GM18526 (cell line): Measurements from ENCODE around the gene SUSD3.

Experiments used
- POLR2A ChIP-seq: IDR thresholded peaks from 3 replicates; pipeline ENCODE4 v1.6.1; 2011; ENCODE audit not compliant: insufficient read length; ENCODE audit errors: extremely low read depth

Gene SUSD3

GRCh38 chr9:93040409-93040808, 18.1 kb upstream of the SUSD3 start:
- no peak for TF ChIP-seq POLR2A

GRCh38 chr9:93041108-93041802, 17.2 kb upstream of the SUSD3 start:
- no peak for TF ChIP-seq POLR2A

- TF ChIP-seq POLR2A: no peak
Measured at GRCh38 chr9:93043122-93043521, 15.4 kb upstream of the SUSD3 start.

- no peak for TF ChIP-seq POLR2A
Measured at GRCh38 chr9:93045521-93045920, 13.0 kb upstream of the SUSD3 start.

- no peak for TF ChIP-seq POLR2A
Measured at GRCh38 chr9:93048566-93049448, 9.7 kb upstream of the SUSD3 start.

- TF ChIP-seq POLR2A: no peak
Measured at GRCh38 chr9:93049491-93049890, 9.0 kb upstream of the SUSD3 start.

GRCh38 chr9:93050231-93050630, 8.3 kb upstream of the SUSD3 start:
- no peak for TF ChIP-seq POLR2A

GRCh38 chr9:93051680-93052089, 6.8 kb upstream of the SUSD3 start:
- TF ChIP-seq POLR2A: no peak

GRCh38 chr9:93052791-93053540, 5.5 kb upstream of the SUSD3 start:
- no peak for TF ChIP-seq POLR2A

GRCh38 chr9:93053781-93054331, 4.6 kb upstream of the SUSD3 start:
- no peak for TF ChIP-seq POLR2A

GRCh38 chr9:93054758-93055704, 3.5 kb upstream of the SUSD3 start:
- TF ChIP-seq POLR2A: no peak

- no peak for TF ChIP-seq POLR2A
Measured at GRCh38 chr9:93057042-93057702, 1.3 kb upstream of the SUSD3 start.

- TF ChIP-seq POLR2A: no peak
Measured at GRCh38 chr9:93057703-93058354, 672 bp upstream of the SUSD3 start.
